ENCODE measurements around the gene GDPD3.

- no peak for TF ChIP-seq POLR2A (IDR thresholded peaks at IDR 0.05)
- no peak for TF ChIP-seq CTCF (IDR thresholded peaks at IDR 0.05)
- no peak for TF ChIP-seq EP300 (IDR thresholded peaks at IDR 0.05)
Observed at GRCh38 chr16:30139583-30140481, 26.5 kb upstream of the GDPD3 start.

Measured in ovary (tissue), 3 donors.